K562 (cell line): Measurements from ENCODE around the gene C6orf47. TPM values are rescaled to one million over a fixed set of nuclear protein-coding genes. Genes with fewer than 3 reads are reported as not detected.

Experiments
- BCOR ChIP-seq: fragments of 450-650 bp; IDR thresholded peaks from 2 replicates; pipeline ENCODE4 v1.6.1; 2016
- CTBP1 ChIP-seq: fragments of 450-650 bp; IDR thresholded peaks from 2 replicates; pipeline ENCODE4 v1.6.1; 2016; ENCODE audit warnings: borderline replicate concordance
- DPF2 ChIP-seq: fragments of 450-650 bp; IDR thresholded peaks from 2 replicates; pipeline ENCODE4 v1.6.1; 2016
- EHMT2 ChIP-seq: fragments of 450-650 bp; IDR thresholded peaks from 2 replicates; pipeline ENCODE4 v1.6.1; 2018; ENCODE audit warnings: antibody characterized with exemption
- FOXA3 ChIP-seq, 2 experiments: fragments of 450-650 bp in 1 of 2; sonication (generic) in 1 of 2; formaldehyde crosslinking; IDR thresholded peaks in 1 of 2; conservative IDR thresholded peaks in 1 of 2; 2 replicates each; pipeline versions ENCODE4 v1.4.0 to v1.8.0; 2020 to 2022; ENCODE audit warnings: mild to moderate bottlenecking in 2 of 2, missing genetic modification reagents in 1 of 2
- GATAD2A ChIP-seq: fragments of 450-650 bp; IDR thresholded peaks from 2 replicates; pipeline ENCODE4 v1.6.1; 2017
- HIVEP1 ChIP-seq: fragments of 250-450 bp; sonication (Bioruptor Pico); IDR thresholded peaks from 2 replicates; pipeline ENCODE4 v1.4.0; 2020; ENCODE audit warnings: mild to moderate bottlenecking
- HNRNPUL1 ChIP-seq: fragments of 200-400 bp; formaldehyde crosslinking; IDR thresholded peaks from 2 replicates; pipeline ENCODE4 v1.6.1; 2017; ENCODE audit warnings: low read length
- NCOA6 ChIP-seq: fragments of 450-650 bp; IDR thresholded peaks from 2 replicates; pipeline ENCODE4 v1.6.1; 2017; ENCODE audit warnings: mild to moderate bottlenecking
- NUFIP1 ChIP-seq: fragments of 450-650 bp; IDR thresholded peaks from 2 replicates; pipeline ENCODE4 v1.6.1; 2018; ENCODE audit not compliant: partially characterized antibody
- RAD21 ChIP-seq, 2 experiments: fragments of 250-450 bp in 1 of 2; fragments of 450-650 bp in 1 of 2; sonication (Bioruptor Pico) in 1 of 2; formaldehyde crosslinking in 1 of 2; IDR thresholded peaks in 1 of 2; conservative IDR thresholded peaks in 1 of 2; 2 replicates each; pipeline versions ENCODE4 v1.4.0 to v1.8.0; 2020 to 2022; ENCODE audit warnings: mild to moderate bottlenecking in 2 of 2, moderate library complexity in 1 of 2
- TARDBP ChIP-seq: fragments of 450-650 bp; IDR thresholded peaks from 2 replicates; pipeline ENCODE4 v1.6.1; 2016
- TFAM ChIP-seq: fragments of 250-450 bp; sonication (Bioruptor Pico); conservative IDR thresholded peaks from 2 replicates; pipeline ENCODE4 v1.5.0; 2021; ENCODE audit warnings: mild to moderate bottlenecking, moderate library complexity
- TOE1 ChIP-seq, 2 experiments: fragments of 450-650 bp in 1 of 2; sonication (generic) in 1 of 2; formaldehyde crosslinking in 1 of 2; IDR thresholded peaks; 2 replicates each; pipeline versions ENCODE4 v1.7.1 to v1.8.0; 2016 to 2022; ENCODE audit warnings: borderline replicate concordance in 2 of 2, mild to moderate bottlenecking in 2 of 2, antibody characterized with exemption in 1 of 2, inconsistent platforms in 1 of 2, low read depth in 1 of 2, missing genetic modification reagents in 1 of 2, moderate library complexity in 1 of 2
- ZKSCAN1 ChIP-seq: fragments of 150-350 bp; IDR thresholded peaks from 2 replicates; pipeline ENCODE4 v1.6.1; 2016; ENCODE audit warnings: low read depth, low read length
- ZNF354B ChIP-seq: fragments of 250-450 bp; sonication (Bioruptor Pico); IDR thresholded peaks from 2 replicates; pipeline ENCODE4 v1.4.0; 2020
- ZNF76 ChIP-seq: fragments of 250-450 bp; sonication (Bioruptor Pico); IDR thresholded peaks from 2 replicates; pipeline ENCODE4 v1.4.0; 2020; ENCODE audit warnings: mild to moderate bottlenecking, moderate library complexity, borderline replicate concordance
- polyA plus RNA-seq, 8 experiments: library from polyadenylated mRNA; depleted of rRNA in 4 of 8; stranded (reverse) in 5 of 8; unstranded in 3 of 8; fragments of >200 nt; fragmentation: Nextera tagmentation in 2 of 8; fragmentation: Illumina TruSeq in 1 of 8; extraction: Ambion mirVana in 2 of 8; extraction: Trizol in 1 of 8; gene quantifications; 2 replicates each; pipeline versions ENCODE4 v1.2.1 to v1.2.3, GENCODE V29; 2011 to 2014; ENCODE audit warnings: inconsistent platforms in 1 of 8, missing spikeins in 1 of 8
- total RNA-seq, 7 experiments: library from RNA; depleted of rRNA in 6 of 7; stranded (reverse); fragments of >200 nt in 6 of 7; fragmentation: Illumina TruSeq in 2 of 7; extraction: Trizol in 2 of 7; gene quantifications; 2 replicates each; pipeline versions ENCODE4 v1.2.1 to v1.2.3, GENCODE V29; 2011 to 2021; ENCODE audit warnings: low replicate concordance in 1 of 7
- TF ChIP-seq, protein P1 (sequence below): sonication (generic); formaldehyde crosslinking; IDR thresholded peaks from 2 replicates; pipeline ENCODE4 v1.8.0; 2022; ENCODE audit warnings: mild to moderate bottlenecking, missing genetic modification reagents
- TF ChIP-seq, protein P2 (sequence below): fragments of 250-450 bp; sonication (Bioruptor Pico); IDR thresholded peaks from 2 replicates; pipeline ENCODE4 v1.9.0; 2021; ENCODE audit warnings: mild to moderate bottlenecking, inconsistent platforms
- TF ChIP-seq, protein P3 (sequence below), 2 experiments: IDR thresholded peaks; 2 replicates each; pipeline ENCODE4 v1.6.1; 2011; ENCODE audit warnings: borderline replicate concordance in 1 of 2, control low read depth in 1 of 2, low read depth in 1 of 2, low read length in 1 of 2, mild to moderate bottlenecking in 1 of 2, mixed read lengths in 1 of 2, moderate library complexity in 1 of 2; ENCODE audit not compliant: insufficient read depth in 1 of 2, insufficient read length in 1 of 2, poor library complexity in 1 of 2, severe bottlenecking in 1 of 2; ENCODE audit errors: extremely low read depth in 1 of 2
- TF ChIP-seq, protein P4 (sequence below): fragments of 250-450 bp; sonication (Bioruptor Pico); IDR thresholded peaks from 2 replicates; pipeline ENCODE4 v1.8.0; 2022; ENCODE audit warnings: moderate library complexity, mild to moderate bottlenecking, inconsistent platforms

Gene C6orf47
- total and polyA plus RNA-seq, 9 of the 15 experiments (the other 6 are each of a cell fraction or from before 2014, with no cell fraction given) = 0.14 to 43.8 (median 27.0) TPM

DNA sequence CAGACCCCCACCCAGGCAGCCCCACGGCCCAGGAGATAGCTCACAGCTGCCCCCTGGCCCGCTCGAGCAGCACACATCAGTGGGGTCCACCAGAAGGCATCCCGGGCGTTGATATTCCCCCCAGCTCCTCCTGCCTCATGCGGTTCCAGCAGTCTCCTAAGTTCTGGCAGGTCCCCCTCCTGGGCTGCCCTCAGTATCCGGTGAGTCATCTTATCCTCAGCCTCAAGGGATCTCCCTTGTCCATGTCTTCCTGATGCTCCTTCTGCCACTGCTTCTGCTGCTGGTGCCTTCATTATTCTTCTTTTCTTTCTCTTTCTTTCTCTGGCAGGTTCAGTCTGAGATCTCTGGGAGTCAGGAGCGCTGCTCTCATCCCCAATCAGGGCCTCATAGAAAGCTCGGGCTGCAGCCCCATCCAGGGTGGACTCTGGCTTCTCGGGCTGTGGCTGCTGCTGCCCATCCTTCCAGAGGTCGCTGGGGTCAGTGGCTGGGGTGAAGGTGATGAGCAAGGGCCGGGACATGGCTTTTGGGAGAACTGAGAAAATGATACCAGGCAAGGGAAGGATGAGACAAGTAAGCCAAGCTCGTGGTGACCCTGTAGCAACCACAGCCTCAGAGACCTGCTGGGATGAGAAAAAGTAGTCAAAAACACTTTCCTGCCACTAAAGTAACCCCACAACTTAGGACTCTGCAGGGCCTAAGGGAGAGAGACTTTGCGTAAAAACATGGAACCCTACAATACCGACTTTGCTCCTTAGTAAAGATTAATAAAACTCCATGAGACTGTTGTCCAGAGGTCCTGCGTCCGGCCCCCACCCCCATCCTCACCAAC, 3.6 kb upstream of the C6orf47 start (continued):
- TF ChIP-seq, protein P1, sequence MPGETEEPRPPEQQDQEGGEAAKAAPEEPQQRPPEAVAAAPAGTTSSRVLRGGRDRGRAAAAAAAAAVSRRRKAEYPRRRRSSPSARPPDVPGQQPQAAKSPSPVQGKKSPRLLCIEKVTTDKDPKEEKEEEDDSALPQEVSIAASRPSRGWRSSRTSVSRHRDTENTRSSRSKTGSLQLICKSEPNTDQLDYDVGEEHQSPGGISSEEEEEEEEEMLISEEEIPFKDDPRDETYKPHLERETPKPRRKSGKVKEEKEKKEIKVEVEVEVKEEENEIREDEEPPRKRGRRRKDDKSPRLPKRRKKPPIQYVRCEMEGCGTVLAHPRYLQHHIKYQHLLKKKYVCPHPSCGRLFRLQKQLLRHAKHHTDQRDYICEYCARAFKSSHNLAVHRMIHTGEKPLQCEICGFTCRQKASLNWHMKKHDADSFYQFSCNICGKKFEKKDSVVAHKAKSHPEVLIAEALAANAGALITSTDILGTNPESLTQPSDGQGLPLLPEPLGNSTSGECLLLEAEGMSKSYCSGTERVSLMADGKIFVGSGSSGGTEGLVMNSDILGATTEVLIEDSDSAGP = no peak
- TF ChIP-seq FOXA3 (CRISPR knock-in tag; conservative IDR thresholded peaks at IDR 0.05 in 1 of 2, IDR thresholded peaks at IDR 0.05 in 1 of 2) (0 out of 4 replicates have a peak, but pooled peaks of 1 of the 2 experiments have one; percentile 35), RAD21 (CRISPR knock-in tag; conservative IDR thresholded peaks at IDR 0.05 in 1 of 2, IDR thresholded peaks at IDR 0.05 in 1 of 2) (0 out of 4 replicates have a peak, but pooled peaks of 1 of the 2 experiments have one; percentile 2), ZNF354B (CRISPR knock-in tag) (0 out of 2 replicates have a peak, but pooled peaks have one; percentile 1), TOE1 (IDR thresholded peaks at IDR 0.05; ENCODE audit: borderline replicate concordance) (no peak), TOE1 (CRISPR knock-in tag; IDR thresholded peaks at IDR 0.05; ENCODE audit: borderline replicate concordance, low read depth) (0 out of 2 replicates have a peak, but pooled peaks have one; percentile 21), HNRNPUL1 (no peak), GATAD2A (no peak), TARDBP (peak; percentile 31; the same call in 1 of the 2 replicates), BCOR (peak; percentile 4; the same call in 1 of the 2 replicates), NUFIP1 (no peak), ZKSCAN1 (no peak), ZNF76 (CRISPR knock-in tag) (no peak), DPF2 (peak; percentile 94), EHMT2 (0 out of 2 replicates have a peak, but pooled peaks have one; percentile 32), NCOA6 (no peak), CTBP1 (peak; percentile 97), TFAM (no peak), HIVEP1 (CRISPR knock-in tag) (no peak; the same call in 1 of the 2 replicates)
- TF ChIP-seq, protein P2, sequence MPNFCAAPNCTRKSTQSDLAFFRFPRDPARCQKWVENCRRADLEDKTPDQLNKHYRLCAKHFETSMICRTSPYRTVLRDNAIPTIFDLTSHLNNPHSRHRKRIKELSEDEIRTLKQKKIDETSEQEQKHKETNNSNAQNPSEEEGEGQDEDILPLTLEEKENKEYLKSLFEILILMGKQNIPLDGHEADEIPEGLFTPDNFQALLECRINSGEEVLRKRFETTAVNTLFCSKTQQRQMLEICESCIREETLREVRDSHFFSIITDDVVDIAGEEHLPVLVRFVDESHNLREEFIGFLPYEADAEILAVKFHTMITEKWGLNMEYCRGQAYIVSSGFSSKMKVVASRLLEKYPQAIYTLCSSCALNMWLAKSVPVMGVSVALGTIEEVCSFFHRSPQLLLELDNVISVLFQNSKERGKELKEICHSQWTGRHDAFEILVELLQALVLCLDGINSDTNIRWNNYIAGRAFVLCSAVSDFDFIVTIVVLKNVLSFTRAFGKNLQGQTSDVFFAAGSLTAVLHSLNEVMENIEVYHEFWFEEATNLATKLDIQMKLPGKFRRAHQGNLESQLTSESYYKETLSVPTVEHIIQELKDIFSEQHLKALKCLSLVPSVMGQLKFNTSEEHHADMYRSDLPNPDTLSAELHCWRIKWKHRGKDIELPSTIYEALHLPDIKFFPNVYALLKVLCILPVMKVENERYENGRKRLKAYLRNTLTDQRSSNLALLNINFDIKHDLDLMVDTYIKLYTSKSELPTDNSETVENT (CRISPR knock-in tag) = peak; percentile 85; the same call in 1 of the 2 replicates
- TF ChIP-seq, protein P3, sequence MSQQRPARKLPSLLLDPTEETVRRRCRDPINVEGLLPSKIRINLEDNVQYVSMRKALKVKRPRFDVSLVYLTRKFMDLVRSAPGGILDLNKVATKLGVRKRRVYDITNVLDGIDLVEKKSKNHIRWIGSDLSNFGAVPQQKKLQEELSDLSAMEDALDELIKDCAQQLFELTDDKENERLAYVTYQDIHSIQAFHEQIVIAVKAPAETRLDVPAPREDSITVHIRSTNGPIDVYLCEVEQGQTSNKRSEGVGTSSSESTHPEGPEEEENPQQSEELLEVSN (IDR thresholded peaks at IDR 0.05; ENCODE audit: borderline replicate concordance in 1 of 2, extremely low read depth in 1 of 2, insufficient read depth in 1 of 2, insufficient read length in 1 of 2, low read depth in 1 of 2, low read length in 1 of 2, poor library complexity in 1 of 2, severe bottlenecking in 1 of 2) = peak; percentile 32 to 79
- TF ChIP-seq, protein P4, sequence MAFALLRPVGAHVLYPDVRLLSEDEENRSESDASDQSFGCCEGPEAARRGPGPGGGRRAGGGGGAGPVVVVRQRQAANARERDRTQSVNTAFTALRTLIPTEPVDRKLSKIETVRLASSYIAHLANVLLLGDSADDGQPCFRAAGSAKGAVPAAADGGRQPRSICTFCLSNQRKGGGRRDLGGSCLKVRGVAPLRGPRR (CRISPR knock-in tag) = 0 out of 2 replicates have a peak, but pooled peaks have one; percentile 70
